ENCODE data around the gene PCDHGA11.

- no peak for TF ChIP-seq GATA3 (IDR thresholded peaks at IDR 0.05; ENCODE audit: low read depth, low read length)
- no peak for TF ChIP-seq GATA2 (IDR thresholded peaks at IDR 0.05; ENCODE audit: low read depth, low read length)
These were observed 47.1 kb upstream of the PCDHGA11 start, which contains the start of gene PCDHGA6 for GRCh38 chr5:141373673-141374317.
